Neural cell (in vitro differentiated cells): ENCODE data around the gene S100Z.

ENCODE experiments used
- EP300 ChIP-seq: fragments of 450-650 bp; conservative IDR thresholded peaks from 2 replicates; pipeline ENCODE4 v1.6.1; 2014; ENCODE audit warnings: antibody characterized with exemption, mild to moderate bottlenecking, moderate library complexity; ENCODE audit not compliant: poor library complexity, severe bottlenecking
- POLR2AphosphoS5 ChIP-seq: IDR thresholded peaks from 2 replicates; pipeline ENCODE4 v1.6.1; 2012
- TF ChIP-seq, protein P1 (sequence below): fragments of 450-650 bp; IDR thresholded peaks from 2 replicates; pipeline ENCODE4 v1.5.1; 2014; ENCODE audit warnings: antibody characterized with exemption, mild to moderate bottlenecking, moderate library complexity; ENCODE audit not compliant: poor library complexity, severe bottlenecking
- TF ChIP-seq, protein P2 (sequence below): IDR thresholded peaks from 2 replicates; pipeline ENCODE4 v1.6.1; 2012; ENCODE audit warnings: borderline replicate concordance

DNA sequence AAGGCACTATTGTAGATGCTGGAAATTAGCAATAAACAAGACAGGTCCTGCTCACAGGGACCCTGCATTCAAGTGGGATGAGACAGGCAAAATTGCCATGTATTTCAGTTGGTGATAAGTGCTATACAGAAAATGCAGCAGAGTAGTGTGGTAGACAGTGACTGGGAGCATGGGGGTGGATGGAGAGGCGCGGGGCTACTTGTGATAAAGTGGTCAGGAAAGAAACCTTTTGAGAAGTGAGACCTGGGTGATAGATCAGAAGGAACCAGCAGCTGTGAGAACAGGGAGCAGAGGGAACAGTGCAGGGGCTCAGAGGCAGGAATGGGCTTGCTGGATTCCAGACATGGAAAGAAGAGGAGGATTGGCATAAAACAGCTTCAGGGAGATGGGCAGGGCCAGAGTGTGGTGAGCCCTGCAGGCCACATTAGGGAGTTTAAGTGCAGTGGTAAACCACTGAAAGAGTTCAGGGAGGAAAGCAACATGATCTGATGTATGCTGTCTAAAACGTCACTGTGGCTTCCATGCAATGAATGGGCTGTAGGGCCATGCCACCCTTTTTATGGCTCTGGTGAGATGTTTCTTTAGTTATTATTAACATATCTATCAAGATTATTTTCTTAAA, 110.3 kb downstream of the S100Z start:
- TF ChIP-seq, protein P1, sequence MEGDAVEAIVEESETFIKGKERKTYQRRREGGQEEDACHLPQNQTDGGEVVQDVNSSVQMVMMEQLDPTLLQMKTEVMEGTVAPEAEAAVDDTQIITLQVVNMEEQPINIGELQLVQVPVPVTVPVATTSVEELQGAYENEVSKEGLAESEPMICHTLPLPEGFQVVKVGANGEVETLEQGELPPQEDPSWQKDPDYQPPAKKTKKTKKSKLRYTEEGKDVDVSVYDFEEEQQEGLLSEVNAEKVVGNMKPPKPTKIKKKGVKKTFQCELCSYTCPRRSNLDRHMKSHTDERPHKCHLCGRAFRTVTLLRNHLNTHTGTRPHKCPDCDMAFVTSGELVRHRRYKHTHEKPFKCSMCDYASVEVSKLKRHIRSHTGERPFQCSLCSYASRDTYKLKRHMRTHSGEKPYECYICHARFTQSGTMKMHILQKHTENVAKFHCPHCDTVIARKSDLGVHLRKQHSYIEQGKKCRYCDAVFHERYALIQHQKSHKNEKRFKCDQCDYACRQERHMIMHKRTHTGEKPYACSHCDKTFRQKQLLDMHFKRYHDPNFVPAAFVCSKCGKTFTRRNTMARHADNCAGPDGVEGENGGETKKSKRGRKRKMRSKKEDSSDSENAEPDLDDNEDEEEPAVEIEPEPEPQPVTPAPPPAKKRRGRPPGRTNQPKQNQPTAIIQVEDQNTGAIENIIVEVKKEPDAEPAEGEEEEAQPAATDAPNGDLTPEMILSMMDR: no peak
- TF ChIP-seq POLR2AphosphoS5 (no peak), EP300 (no peak)
- TF ChIP-seq, protein P2, sequence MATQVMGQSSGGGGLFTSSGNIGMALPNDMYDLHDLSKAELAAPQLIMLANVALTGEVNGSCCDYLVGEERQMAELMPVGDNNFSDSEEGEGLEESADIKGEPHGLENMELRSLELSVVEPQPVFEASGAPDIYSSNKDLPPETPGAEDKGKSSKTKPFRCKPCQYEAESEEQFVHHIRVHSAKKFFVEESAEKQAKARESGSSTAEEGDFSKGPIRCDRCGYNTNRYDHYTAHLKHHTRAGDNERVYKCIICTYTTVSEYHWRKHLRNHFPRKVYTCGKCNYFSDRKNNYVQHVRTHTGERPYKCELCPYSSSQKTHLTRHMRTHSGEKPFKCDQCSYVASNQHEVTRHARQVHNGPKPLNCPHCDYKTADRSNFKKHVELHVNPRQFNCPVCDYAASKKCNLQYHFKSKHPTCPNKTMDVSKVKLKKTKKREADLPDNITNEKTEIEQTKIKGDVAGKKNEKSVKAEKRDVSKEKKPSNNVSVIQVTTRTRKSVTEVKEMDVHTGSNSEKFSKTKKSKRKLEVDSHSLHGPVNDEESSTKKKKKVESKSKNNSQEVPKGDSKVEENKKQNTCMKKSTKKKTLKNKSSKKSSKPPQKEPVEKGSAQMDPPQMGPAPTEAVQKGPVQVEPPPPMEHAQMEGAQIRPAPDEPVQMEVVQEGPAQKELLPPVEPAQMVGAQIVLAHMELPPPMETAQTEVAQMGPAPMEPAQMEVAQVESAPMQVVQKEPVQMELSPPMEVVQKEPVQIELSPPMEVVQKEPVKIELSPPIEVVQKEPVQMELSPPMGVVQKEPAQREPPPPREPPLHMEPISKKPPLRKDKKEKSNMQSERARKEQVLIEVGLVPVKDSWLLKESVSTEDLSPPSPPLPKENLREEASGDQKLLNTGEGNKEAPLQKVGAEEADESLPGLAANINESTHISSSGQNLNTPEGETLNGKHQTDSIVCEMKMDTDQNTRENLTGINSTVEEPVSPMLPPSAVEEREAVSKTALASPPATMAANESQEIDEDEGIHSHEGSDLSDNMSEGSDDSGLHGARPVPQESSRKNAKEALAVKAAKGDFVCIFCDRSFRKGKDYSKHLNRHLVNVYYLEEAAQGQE: no peak
